GM23248 (cell line): ENCODE results near the gene BCL2. TPM values are rescaled to one million over a fixed set of nuclear protein-coding genes. Genes with fewer than 3 reads are reported as not detected.

ENCODE experiments used
- DNase-seq: peaks from one replicate; pipeline ENCODE4 v3.0.0-alpha.2; 2015
- H2AFZ ChIP-seq: fragments of 200-600 bp; sonication (generic); 2 replicates; pipeline ENCODE4 v1.6.1; 2016; ENCODE audit warnings: antibody characterized with exemption
- H3F3A ChIP-seq: fragments of 200-600 bp; sonication (generic); 2 replicates; pipeline ENCODE4 v1.6.1; 2016; ENCODE audit warnings: mild to moderate bottlenecking, antibody characterized with exemption, mixed run types; ENCODE audit not compliant: insufficient read depth
- H3K27ac ChIP-seq: fragments of 200-600 bp; sonication (generic); 2 replicates; pipeline ENCODE4 v1.5.1; 2016; ENCODE audit warnings: mild to moderate bottlenecking
- H3K27me3 ChIP-seq: fragments of 200-600 bp; sonication (generic); replicated peaks from 2 replicates; pipeline ENCODE4 v1.6.1; 2016; ENCODE audit warnings: mild to moderate bottlenecking; ENCODE audit not compliant: insufficient read depth
- H3K36me3 ChIP-seq: fragments of 200-600 bp; sonication (generic); 2 replicates; pipeline ENCODE4 v1.6.1; 2016; ENCODE audit warnings: low read depth, mild to moderate bottlenecking
- H3K4me1 ChIP-seq: fragments of 200-600 bp; sonication (generic); 2 replicates; pipeline ENCODE4 v1.6.1; 2016; ENCODE audit warnings: mild to moderate bottlenecking; ENCODE audit not compliant: insufficient read depth
- H3K4me2 ChIP-seq: fragments of 200-600 bp; sonication (generic); one replicate; pipeline ENCODE4 v1.6.1; 2016; ENCODE audit warnings: mild to moderate bottlenecking; ENCODE audit not compliant: unreplicated experiment
- H3K4me3 ChIP-seq: fragments of 200-600 bp; sonication (generic); 2 replicates; pipeline ENCODE4 v1.5.1; 2016; ENCODE audit warnings: mild to moderate bottlenecking
- H3K79me2 ChIP-seq: fragments of 200-600 bp; sonication (generic); 2 replicates; pipeline ENCODE4 v1.6.1; 2016; ENCODE audit warnings: mild to moderate bottlenecking; ENCODE audit not compliant: insufficient read depth
- H3K9ac ChIP-seq: fragments of 200-600 bp; sonication (generic); 2 replicates; pipeline ENCODE4 v1.6.1; 2016; ENCODE audit warnings: mild to moderate bottlenecking
- H3K9me2 ChIP-seq: fragments of 200-600 bp; sonication (generic); 2 replicates; pipeline ENCODE4 v1.6.1; 2016; ENCODE audit warnings: mixed run types, mild to moderate bottlenecking, moderate library complexity; ENCODE audit not compliant: insufficient read depth
- H3K9me3 ChIP-seq: fragments of 200-600 bp; sonication (generic); one replicate; pipeline ENCODE4 v1.6.1; 2017; ENCODE audit warnings: low read depth
- H4K20me1 ChIP-seq: fragments of 200-600 bp; sonication (generic); 2 replicates; pipeline ENCODE4 v1.6.0; 2016; ENCODE audit not compliant: insufficient read depth
- EZH2 ChIP-seq: fragments of 200-600 bp; sonication (generic); IDR thresholded peaks from 2 replicates; pipeline ENCODE4 v1.6.1; 2018; ENCODE audit warnings: antibody characterized with exemption, mild to moderate bottlenecking; ENCODE audit not compliant: insufficient read depth, poor library complexity, severe bottlenecking
- EZH2phosphoT487 ChIP-seq: fragments of 200-600 bp; sonication (generic); IDR thresholded peaks from 2 replicates; pipeline ENCODE4 v1.6.1; 2018; ENCODE audit warnings: antibody characterized with exemption, moderate library complexity, mild to moderate bottlenecking, low read depth; ENCODE audit not compliant: insufficient read depth
- WGBS, 2 experiments: methylation state at CpG; one replicate each; pipeline ENCODE4 v1.1.6; 2015 to 2017; ENCODE audit warnings: low lambda C conversion rate in 2 of 2, low coverage in 1 of 2; ENCODE audit errors: missing lambda C conversion rate in 2 of 2; 5-methylcytosine and 5-hydroxymethylcytosine counted together
- in situ Hi-C: fragments of 300-500 bp; cut with MboI; formaldehyde crosslinking; loops from 2 replicates; pipeline ENCODE4 v1.15.0; 2020
- polyA plus RNA-seq: library from polyadenylated mRNA; unstranded; fragments of >200 nt; fragmentation: Nextera tagmentation; extraction: Ambion mirVana; gene quantifications from 2 replicates; pipeline ENCODE4 v1.2.1, GENCODE V29; 2016
- total RNA-seq: library from RNA; depleted of rRNA; stranded (reverse); fragments of >200 nt; shearing (Covaris generic); gene quantifications from 2 replicates; pipeline ENCODE4 v1.2.3, GENCODE V29; 2014

The BCL2 gene
- total and polyA plus RNA-seq, 2 experiments from 2014 or later, result 0.30 to 1.5 TPM

DNA sequence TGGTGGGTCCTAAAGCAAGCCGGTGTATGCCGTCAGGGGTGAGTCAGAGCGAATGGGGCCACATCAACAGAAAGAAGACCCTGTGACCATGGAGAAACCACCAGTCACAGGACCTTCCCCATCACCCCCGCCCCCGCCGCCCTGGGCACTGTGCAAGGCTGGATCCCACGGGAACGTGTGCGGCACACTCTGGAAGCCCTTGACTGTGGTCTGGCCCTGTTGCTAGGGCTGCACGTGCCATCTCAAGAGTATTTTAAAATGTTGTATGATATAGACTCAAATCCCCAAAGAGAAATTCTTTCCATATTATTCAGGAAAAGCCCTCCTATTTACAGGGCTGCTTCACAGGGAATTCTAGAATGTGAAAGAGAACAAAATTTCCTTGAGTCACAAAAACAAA is 174.8 kb downstream of the BCL2 start:
- no peaks in the 10 kb centered on the region; the same call in 1 of the 2 replicates for H3F3A ChIP-seq
- H3K79me2 ChIP-seq, result no peaks in the 10 kb centered on the region
- no peak for DNase-seq
- H3K36me3 ChIP-seq, result no peaks in the 10 kb centered on the region
- WGBS, 2 experiments, result 86 to 90% methylated on average over 9 to 10 of the region's 10 CpGs
- in situ Hi-C loops, result no loop called here
- H3K27ac ChIP-seq, result no peak overlapping the region
- peaks cover 17% of the 10 kb centered on the region for H3K4me1 ChIP-seq
- no peak overlapping the region for H3K4me2 ChIP-seq
- no peak overlapping the region for H3K4me3 ChIP-seq
- H3K27me3 ChIP-seq, result no peaks in the 10 kb centered on the region
- no peak overlapping the region for H2AFZ ChIP-seq
- H4K20me1 ChIP-seq, result no peaks in the 10 kb centered on the region
- TF ChIP-seq EZH2 (no peak), EZH2phosphoT487 (no peak)
- H3K9me2 ChIP-seq, result no peaks in the 10 kb centered on the region
- no peaks in the 10 kb centered on the region for H3K9me3 ChIP-seq
- H3K9ac ChIP-seq, result no peak overlapping the region

DNA sequence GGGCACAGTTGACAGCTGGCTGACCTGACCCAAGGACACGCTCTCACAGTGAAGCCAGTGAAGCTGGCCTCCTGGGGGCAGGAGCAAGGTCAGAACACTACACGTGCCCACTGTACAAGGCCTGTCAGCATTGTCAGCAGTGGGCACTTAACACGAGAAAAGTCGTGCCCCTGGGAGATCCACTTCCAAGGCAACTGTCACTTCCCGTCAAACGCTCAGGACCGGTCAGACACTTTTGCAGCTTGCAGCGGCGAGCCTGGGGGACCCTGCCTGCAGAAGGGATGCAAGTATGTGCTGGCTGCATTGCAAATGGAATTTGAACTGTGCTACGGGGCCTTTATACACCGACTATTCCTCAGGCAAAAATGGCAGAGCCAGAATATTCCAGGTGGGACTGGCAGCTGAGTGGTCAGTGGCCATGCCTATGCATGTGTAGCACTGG is 176.2 kb downstream of the BCL2 start:
- in situ Hi-C loops, result no loop called here
- no peak for TF ChIP-seq EZH2
- TF ChIP-seq EZH2phosphoT487, result no peak

GRCh38 chr18:63142594-63143225 is 176.9 kb downstream of the BCL2 start:
- in situ Hi-C loops, result no loop called here
- no peak for TF ChIP-seq EZH2phosphoT487
- TF ChIP-seq EZH2, result no peak

More for the DNA sequence above, 176.2 kb downstream of the BCL2 start:
- H3F3A ChIP-seq, result no peaks in the 10 kb centered on the region; the same call in 1 of the 2 replicates
- no peak overlapping the region for H2AFZ ChIP-seq
- H3K79me2 ChIP-seq, result no peaks in the 10 kb centered on the region
- no peaks in the 10 kb centered on the region for H3K36me3 ChIP-seq
- no peak overlapping the region for H3K27ac ChIP-seq
- no peak overlapping the region for H3K9ac ChIP-seq
- no peaks in the 10 kb centered on the region for H4K20me1 ChIP-seq
- H3K27me3 ChIP-seq, result no peaks in the 10 kb centered on the region
- no peak overlapping the region for H3K4me3 ChIP-seq
- no peak for DNase-seq
- whole genome bisulfite sequencing, 2 experiments, result 91 to 92% methylated on average over 11 of the region's 11 CpGs
- no peaks in the 10 kb centered on the region for H3K9me2 ChIP-seq
- no peak overlapping the region for H3K4me2 ChIP-seq
- no peaks in the 10 kb centered on the region for H3K9me3 ChIP-seq
- H3K4me1 ChIP-seq, result peaks cover 22% of the 10 kb centered on the region

GRCh38 chr18:63141778-63142176 is 177.8 kb downstream of the BCL2 start:
- Histone ChIP-seq H2AFZ (no peak overlapping the region), H3K4me2 (no peak overlapping the region), H4K20me1 (no peaks in the 10 kb centered on the region), H3K27me3 (peaks cover 4% of the 10 kb centered on the region; the same call in 1 of the 2 replicates), H3K9me3 (no peaks in the 10 kb centered on the region), H3K4me3 (no peak overlapping the region), H3K9me2 (no peaks in the 10 kb centered on the region), H3K9ac (no peak overlapping the region), H3K4me1 (0 out of 2 replicates have a peak, but pooled peaks cover 18% of the 10 kb centered on the region), H3F3A (no peaks in the 10 kb centered on the region), H3K36me3 (no peaks in the 10 kb centered on the region), H3K79me2 (no peaks in the 10 kb centered on the region), H3K27ac (no peak overlapping the region)
- TF ChIP-seq EZH2, result no peak
- TF ChIP-seq EZH2phosphoT487, result no peak
- DNase-seq, result no peak
- in situ Hi-C loops, result no loop called here
- 49 to 57% methylated on average over 10 of the region's 10 CpGs for whole genome bisulfite sequencing, 2 experiments

More at GRCh38 chr18:63142594-63143225, 176.9 kb downstream of the BCL2 start:
- H3K27ac ChIP-seq, result no peak overlapping the region
- WGBS, 2 experiments, result 84 to 85% methylated on average over 9 of the region's 9 CpGs
- H2AFZ ChIP-seq, result no peak overlapping the region
- no peaks in the 10 kb centered on the region for H3K79me2 ChIP-seq
- H3K4me3 ChIP-seq, result no peak overlapping the region
- H3K4me2 ChIP-seq, result no peak overlapping the region
- H3F3A ChIP-seq, result no peaks in the 10 kb centered on the region; the same call in 1 of the 2 replicates
- no peaks in the 10 kb centered on the region for H3K9me3 ChIP-seq
- H3K4me1 ChIP-seq, result peaks cover 20% of the 10 kb centered on the region; the same call in 1 of the 2 replicates
- H3K9ac ChIP-seq, result no peak overlapping the region
- no peaks in the 10 kb centered on the region for H3K36me3 ChIP-seq
- H3K9me2 ChIP-seq, result no peaks in the 10 kb centered on the region
- no peak for DNase-seq
- peaks cover 1% of the 10 kb centered on the region; the same call in 1 of the 2 replicates for H3K27me3 ChIP-seq
- H4K20me1 ChIP-seq, result no peaks in the 10 kb centered on the region
